Endometrial microvascular endothelial cells (primary cell): Measurements from ENCODE around the gene OR2V2. TPM values are rescaled to one million over a fixed set of nuclear protein-coding genes. Genes with fewer than 3 reads are reported as not detected.

Source experiments
- in situ Hi-C: cut with HindIII; loops from 2 replicates; pipeline ENCODE4 v1.10.0; 2017; ENCODE audit warnings: low sequenced_read_pairs, low pct_unique_long_range_greater_than_20kb; ENCODE audit errors: inconsistent ontology term
- total RNA-seq: library from RNA; depleted of rRNA; stranded (reverse); fragments of >200 nt; gene quantifications from one replicate; pipeline ENCODE4 v1.2.3, GENCODE V29; 2015; ENCODE audit errors: inconsistent ontology term

The OR2V2 gene
- total RNA-seq, 1 donor from 2014 or later: not detected

GRCh38 chr5:181186022-181186421, 38.6 kb downstream of the OR2V2 start:
- in situ Hi-C loops: no loop called here

- in situ Hi-C loops: no loop called here
Measured at GRCh38 chr5:181186986-181187499, 39.7 kb downstream of the OR2V2 start.

GRCh38 chr5:181187500-181188213, 40.3 kb downstream of the OR2V2 start:
- in situ Hi-C loops: no loop called here

GRCh38 chr5:181188700-181189362, 41.4 kb downstream of the OR2V2 start:
- in situ Hi-C loops: no loop called here

GRCh38 chr5:181189363-181189961, 42.1 kb downstream of the OR2V2 start:
- in situ Hi-C loops: no loop called here

- in situ Hi-C loops: no loop called here
Measured at GRCh38 chr5:181189962-181190710, 42.8 kb downstream of the OR2V2 start.

GRCh38 chr5:181190711-181191525, 43.5 kb downstream of the OR2V2 start:
- in situ Hi-C loops: no loop called here

- in situ Hi-C loops: no loop called here
Measured at GRCh38 chr5:181191526-181192336, 44.3 kb downstream of the OR2V2 start.

- in situ Hi-C loops: no loop called here
Measured at GRCh38 chr5:181192337-181193046, 45.1 kb downstream of the OR2V2 start.

GRCh38 chr5:181193656-181194055, 46.3 kb downstream of the OR2V2 start:
- in situ Hi-C loops: no loop called here

- in situ Hi-C loops: no loop called here
Measured at GRCh38 chr5:181194489-181195248, 47.3 kb downstream of the OR2V2 start.

- in situ Hi-C loops: no loop called here
Measured at GRCh38 chr5:181195249-181195761, 47.9 kb downstream of the OR2V2 start.

- in situ Hi-C loops: no loop called here
Measured at GRCh38 chr5:181197326-181197951, 50.1 kb downstream of the OR2V2 start.

- in situ Hi-C loops: no loop called here
Measured at GRCh38 chr5:181198106-181198685, 50.8 kb downstream of the OR2V2 start.

- in situ Hi-C loops: no loop called here
Measured at GRCh38 chr5:181198905-181199519, 51.6 kb downstream of the OR2V2 start.
